Measurements from ENCODE around the gene TTC27.
"Not testable (repeated sequence)": the region's sequence is repeated elsewhere in the genome, so short reads cannot be mapped to it uniquely, and the experiment has no call there.

Gene TTC27

GRCh38 chr2:32627814-32628579, at the start of gene TTC27:
TSS of gene TTC27 (plus strand) at chr2:32628050. CDS start at chr2:32628293, 243 bp downstream.
- DNase-seq = peak; percentile 61 to 97 (median 92)

GRCh38 chr2:32591669-32592463, 36.0 kb upstream of the TTC27 start:
- no peak for DNase-seq

GRCh38 chr2:32594573-32594972, 33.3 kb upstream of the TTC27 start:
- DNase-seq = no peak

- no peak for DNase-seq
Measured at GRCh38 chr2:32611366-32611765, 16.5 kb upstream of the TTC27 start.

DNA sequence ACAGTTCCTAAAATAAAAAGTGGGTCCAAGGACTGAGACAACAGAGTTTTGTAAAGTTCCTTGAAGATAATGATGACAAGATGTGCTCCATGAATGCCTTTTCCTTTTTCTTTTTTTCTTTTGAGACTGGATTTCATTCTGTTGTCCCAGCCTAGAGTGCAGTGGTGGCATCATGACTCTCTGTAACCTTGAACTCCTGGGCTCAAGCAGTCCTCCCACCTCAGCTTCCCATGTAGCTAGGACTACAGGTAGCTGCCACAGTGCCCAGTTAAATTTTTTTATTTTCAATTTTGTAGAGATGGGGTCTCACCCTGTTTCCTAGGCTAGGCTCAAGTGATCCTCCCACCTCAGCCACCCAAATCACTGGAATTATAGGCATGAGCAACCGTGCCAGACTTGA, 16.1 kb upstream of the TTC27 start:
- DNase-seq = no peak

GRCh38 chr2:32614084-32614483, 13.8 kb upstream of the TTC27 start:
- no peak for DNase-seq

- no peak for DNase-seq
Measured at GRCh38 chr2:32617599-32618189, 10.2 kb upstream of the TTC27 start.

DNA sequence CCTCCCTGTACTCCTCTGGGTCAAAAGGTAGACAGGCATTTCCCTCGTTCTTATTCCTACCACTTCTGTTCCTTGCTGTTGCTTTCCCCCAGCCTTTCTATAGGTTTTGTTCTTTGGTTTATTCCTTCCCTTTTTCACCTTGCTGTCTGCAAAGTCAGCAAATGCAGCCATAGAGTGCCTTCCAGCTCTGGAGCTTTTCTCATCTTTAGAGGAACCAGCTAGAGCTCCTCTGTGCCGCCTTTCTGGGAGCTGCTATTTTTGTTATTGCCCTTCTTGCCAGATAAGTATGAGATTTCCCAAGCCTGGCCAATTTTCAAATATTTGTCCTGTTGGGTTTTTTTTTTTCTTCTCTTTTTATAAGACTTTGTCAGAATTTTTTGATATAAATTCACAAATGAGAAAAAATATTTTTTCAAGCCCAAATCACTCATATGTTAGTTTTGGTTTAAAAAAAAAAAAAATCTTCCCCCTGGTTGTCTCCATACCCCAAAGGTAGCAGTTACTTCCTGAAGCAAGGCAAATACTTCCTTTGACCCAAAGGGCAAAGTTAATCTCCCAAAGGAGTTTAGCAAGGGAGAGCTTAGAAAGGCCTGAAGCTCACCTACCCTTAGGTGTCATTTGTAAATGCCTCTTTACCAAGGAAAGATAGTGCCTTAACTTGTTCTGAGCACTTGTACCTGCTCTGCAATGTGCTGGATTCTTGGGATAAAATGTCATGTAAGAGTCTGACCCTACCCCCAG, 5.1 kb upstream of the TTC27 start:
- DNase-seq = peak in 2 of 58 donors; percentile 2 to 13

DNA sequence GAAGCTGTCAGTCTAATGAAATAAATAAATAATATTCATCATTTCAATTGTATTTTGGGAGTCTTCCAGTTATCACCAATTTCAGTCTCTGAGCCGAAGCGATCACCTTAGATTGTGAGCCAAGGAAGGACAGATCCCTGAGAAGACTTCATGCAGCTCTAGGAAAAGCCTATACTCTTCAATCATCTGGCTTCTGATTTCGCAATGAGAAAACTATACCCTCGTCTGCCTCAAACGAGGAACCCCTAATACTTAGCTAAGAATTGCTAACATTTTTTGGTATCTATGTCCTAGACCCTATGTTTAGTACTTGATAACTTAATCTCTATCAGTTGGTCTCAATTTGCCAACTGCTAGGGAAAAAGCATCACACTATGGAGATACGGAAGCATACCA, 4.5 kb upstream of the TTC27 start:
- no peak for DNase-seq

DNA sequence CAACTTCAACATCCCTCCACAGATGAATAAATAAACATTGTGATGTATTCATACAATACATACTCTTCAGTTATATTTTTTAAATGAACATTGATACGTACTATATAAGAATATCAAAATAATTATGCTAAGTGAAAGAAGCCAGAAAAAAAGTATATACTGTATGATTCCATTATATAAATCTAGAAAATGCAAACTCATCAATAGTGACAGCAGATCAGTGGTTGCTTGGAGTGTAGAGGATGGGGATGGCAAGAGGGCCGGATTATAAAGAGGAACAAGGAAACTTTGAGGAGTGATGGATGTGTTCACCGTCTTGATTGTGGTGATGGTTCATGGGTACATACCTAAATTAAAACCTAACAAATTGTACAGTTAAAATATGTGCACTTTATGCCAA, 3.0 kb upstream of the TTC27 start:
- DNase-seq = no peak

DNA sequence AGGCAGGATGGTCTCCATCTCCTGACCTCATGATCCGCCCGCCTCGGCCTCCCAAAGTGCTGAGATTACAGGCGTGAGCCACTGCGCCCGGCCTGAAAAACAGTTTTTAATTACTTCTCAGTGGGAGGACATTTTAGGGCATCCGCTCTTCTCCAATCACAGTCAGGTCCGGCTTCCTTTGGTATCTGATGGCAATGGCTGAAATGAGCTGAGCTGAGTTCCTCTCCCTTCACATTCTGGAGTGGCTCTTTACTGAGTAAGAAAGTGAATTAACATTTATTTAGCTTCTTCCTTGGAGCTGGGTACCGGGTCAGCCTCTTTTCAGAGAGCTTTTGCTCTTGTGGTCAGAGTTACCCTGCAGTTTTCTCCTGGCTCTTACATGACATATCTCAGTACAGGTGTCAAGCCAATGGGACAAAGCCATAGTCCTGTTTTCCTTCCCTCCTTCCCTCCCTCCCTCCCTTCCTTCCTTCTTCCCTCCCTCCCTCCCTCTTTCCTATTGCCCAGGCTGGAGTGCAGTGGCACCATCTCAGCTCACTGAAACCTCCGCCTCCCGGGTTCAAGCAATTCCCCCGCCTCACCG, 1.1 kb upstream of the TTC27 start:
- no peak for DNase-seq

GRCh38 chr2:32627441-32627813, 423 bp upstream of the TTC27 start:
- DNase-seq = peak in 28 of 58 donors; percentile 17 to 76 (median 49)

GRCh38 chr2:32632089-32632488, 4.2 kb downstream of the TTC27 start:
- no peak for DNase-seq

DNA sequence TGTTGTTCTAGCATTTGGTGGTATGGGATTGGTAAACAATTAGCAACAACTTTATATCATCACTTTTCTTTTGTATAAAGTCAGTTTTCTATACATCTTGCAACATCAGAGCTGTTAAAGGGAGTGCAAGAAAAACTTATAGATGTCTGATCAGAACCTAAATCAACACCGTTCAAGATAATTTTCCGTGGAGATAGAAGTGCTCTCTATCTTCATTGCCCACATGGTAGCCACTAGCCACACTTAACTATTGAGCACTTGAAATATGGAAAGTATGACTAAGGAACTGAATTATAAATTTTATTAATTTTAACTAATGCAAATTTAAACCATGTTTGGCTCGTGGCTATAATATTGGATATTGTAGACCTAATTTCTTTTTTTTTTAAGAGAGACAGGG, 5.2 kb downstream of the TTC27 start:
- DNase-seq = no peak

DNA sequence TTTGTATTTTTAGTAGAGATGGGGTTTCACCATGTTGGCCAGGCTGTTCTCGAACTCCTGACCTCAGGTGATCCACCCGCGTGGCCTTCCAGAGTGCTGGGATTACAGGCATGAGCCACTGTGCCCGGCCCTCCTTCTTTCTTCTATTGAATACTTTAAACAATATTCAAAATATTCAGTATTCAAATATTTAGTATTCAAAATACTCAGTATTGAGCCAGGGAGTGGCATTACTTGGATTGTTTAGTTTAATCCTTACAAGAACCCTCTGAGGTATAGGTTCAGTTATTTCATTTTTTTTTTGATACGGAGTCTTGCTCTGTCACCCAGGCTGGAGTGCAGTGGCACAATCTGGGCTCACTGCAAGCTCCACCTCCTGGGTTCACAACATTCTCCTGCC, 10.7 kb downstream of the TTC27 start:
- DNase-seq = not testable (repeated sequence)

DNA sequence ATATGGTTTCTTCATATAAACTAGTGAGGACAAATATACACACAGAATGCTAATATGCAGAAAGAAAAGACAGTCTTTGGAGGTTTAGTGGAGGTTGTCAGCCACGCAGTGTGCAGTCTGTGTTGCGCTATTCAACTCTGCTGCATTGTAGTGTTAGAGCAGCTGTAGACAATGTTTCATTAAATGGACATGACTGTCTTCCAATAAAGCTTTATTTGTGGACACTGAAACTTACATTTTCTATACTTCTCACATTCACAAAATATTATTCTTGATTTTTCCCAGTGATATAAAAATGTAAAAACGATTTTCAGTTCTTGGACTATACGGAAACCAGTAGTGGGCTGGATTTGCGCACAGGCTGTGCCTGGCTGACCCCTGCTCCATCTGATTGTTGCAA, 13.3 kb downstream of the TTC27 start:
- no peak for DNase-seq

GRCh38 chr2:32647180-32647651, 19.4 kb downstream of the TTC27 start:
- DNase-seq = no peak

DNA sequence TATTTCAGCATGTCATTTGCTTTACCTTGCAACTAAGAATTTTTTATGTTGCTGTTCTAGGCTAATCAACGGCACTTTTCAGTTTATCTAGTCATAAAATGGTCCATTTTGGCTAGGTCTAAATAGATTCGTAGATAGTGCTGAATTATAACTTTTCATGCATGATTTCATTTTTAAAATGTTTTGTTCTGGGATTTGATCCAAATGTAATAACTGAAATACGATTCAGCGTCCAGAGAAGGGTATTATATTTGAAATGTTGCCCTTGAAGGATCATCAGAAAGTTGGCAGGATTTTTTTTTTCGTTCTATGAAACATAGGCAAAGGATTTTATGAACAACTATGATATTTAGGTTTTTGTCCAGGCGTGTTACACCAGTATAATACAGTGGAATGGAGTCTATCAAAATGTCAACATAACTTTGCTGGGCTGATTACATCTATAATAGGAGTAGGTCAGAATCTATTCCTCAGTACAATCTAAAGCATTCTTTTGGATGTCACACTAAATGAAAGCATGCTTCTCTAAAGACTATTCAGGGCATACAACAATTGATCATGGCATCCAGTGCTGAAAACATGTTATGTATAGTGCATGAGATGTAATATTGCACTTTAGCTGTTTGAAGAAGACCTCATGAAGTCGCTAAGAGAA, 24.8 kb downstream of the TTC27 start:
- no peak for DNase-seq

GRCh38 chr2:32656069-32656468, 28.2 kb downstream of the TTC27 start:
- no peak for DNase-seq

DNA sequence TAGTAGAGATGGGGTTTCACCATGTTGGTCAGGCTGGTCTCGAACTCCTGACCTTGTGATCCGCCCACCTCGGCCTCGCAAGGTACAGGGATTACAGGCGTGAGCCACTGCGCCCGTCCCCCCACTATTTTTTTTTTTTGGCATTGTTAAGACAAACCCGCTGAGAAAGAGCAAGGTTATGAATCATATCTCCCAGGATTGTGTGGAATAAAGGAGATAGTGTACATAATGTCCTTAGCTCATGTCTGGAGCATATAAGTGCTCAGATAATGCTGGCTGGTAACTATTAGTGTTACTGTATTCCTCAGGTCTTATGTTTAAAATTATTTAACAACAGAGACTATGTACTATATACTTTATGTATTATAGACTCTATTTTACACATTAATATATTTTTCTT, 36.0 kb downstream of the TTC27 start:
- DNase-seq = no peak

DNA sequence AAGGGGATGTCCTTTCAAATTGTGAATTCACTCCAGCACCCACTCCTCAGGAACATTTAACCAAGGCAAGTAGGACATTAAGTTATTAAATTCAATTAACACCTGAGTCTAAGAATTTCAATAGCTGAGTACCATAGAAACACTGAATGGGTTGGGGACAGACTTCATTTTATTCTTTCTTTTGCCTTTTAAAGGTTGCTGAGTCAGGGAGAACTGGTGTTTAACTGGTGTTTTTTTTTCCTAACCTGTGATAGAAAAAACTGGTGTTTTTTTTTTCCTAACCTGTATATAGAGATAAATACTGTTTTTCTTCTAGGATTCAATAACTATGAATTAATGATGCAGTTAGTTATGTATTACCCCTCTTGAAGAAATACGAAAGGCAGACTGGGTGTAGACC, 38.9 kb downstream of the TTC27 start:
- no peak for DNase-seq

All from anterior cingulate cortex (tissue), 58 donors.